ENCODE results near the gene TEN1.

- TF ChIP-seq EZH2 (IDR thresholded peaks at IDR 0.05; ENCODE audit: low read length, unreplicated experiment): no peak
- no peak for TF ChIP-seq CTCF (conservative IDR thresholded peaks at IDR 0.05; ENCODE audit: low read depth, low read length)
Measured at GRCh38 chr17:75995385-75995925, 16.4 kb downstream of the TEN1 start.
